Hematopoietic multipotent progenitor cell treated with erythropoietin and hydrocortisone succinate and interleukin-3 and kit ligand, for 8 days (in vitro differentiated cells): Measurements from ENCODE around the gene ARGLU1.
A peak's percentile ranks its signal among the peaks of the same experiment; 100 is the strongest.

ENCODE experiments used
- DNase-seq: peaks from one replicate; pipeline ENCODE4 v3.0.0-alpha.2; 2015

Gene ARGLU1

DNA sequence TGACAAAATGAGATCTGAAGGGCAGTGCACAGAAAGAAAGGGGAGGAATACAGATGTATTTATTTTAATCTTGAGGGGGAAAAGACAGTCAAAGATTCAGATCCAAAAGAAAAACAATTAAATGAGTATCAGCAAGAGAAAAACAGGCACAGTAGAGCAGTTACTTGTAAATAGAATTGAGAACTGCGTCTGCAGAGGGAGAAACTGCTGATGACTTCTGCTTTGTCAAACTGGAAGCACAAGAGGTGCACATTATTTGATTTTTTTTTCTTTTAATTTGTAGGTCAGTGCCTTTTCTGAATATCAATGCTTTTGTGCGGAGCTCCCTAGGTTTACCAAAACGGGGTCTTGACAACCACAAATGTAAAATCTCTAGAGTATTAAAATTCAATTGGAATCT is 69.8 kb downstream of the ARGLU1 start:
- no peak for DNase-seq

DNA sequence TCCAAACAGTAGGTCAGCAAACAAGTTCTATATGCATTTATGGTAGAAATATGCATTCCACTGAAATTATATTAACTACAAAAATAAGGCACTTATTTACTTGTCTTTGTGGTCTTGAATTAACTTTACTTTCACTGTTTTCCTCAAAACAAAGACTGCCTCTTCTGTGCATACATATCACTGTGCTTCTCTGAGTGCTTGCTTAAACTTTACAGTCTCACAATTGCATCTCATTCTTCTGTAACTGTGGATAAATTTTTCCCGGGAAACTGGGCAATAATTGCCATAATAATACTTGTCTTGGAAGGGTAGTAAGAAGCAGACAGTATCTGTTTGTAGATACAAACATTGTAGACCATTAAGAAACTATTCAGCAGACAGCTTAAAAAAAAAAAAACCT is 70.9 kb downstream of the ARGLU1 start:
- no peak for DNase-seq

DNA sequence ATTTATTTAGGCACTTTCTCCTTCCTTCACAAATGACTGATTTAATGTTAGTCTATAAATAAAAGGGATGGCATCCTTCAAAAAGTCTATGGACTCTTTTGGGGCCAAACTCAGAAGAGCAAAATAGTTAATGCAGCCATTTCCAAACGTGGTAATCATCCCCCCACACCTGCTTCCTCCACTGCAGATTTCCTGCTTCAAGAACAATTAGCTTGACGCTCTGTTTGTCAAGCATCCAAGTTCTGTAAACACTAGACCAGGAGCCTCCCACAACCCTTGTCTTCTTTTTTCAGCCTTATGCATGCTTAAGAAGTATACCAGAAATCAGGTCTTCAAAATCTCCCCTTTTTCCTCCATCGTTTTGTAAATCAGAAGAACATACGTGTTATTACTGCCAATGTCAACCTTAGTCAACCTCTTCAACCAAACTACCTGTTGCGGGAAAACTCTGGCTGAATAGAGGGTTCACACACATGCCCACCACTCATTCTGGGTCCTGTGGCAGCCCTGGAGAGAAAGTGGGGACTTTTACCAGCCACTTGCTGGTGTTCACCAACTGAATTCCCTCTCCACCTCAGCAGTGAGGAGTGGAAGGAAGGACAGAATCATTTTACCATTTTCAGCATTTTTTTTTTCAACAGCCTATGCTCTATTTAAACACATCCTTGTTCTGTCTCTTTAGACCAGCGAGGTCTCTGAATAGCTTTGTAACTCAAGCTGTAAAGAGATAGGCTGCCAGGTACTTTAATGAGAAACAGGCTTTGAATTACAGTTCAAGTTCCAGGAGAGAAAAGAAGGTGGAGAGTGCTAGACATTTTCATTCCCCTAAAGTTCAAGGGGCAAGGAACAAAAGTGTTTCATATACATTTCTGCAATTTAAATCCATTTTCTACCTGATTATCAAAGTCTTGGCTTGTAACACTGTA is 71.6 kb downstream of the ARGLU1 start:
- no peak for DNase-seq

GRCh38 chr13:106494936-106495335 is 73.0 kb downstream of the ARGLU1 start:
- DNase-seq: no peak

DNA sequence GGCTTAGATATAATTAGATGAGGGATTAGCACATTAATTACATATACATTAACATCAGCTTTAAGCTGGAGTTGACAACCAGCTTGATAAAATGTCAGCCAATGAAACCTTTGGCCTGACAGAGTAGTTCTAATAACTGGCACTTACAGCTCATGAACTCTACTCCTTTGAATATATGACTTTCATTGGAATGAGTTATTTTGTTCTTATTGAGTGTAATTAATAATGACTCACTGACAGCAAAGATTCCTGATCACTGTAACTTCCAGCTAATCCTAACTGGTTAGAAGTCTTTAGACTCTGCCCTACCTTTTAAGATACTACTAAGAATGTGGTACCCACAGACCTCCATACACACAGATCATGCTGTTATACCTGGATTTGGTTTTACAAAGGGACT is 73.4 kb downstream of the ARGLU1 start:
- no peak for DNase-seq

GRCh38 chr13:106493533-106494220 is 74.3 kb downstream of the ARGLU1 start:
- peak; percentile 59 for DNase-seq

GRCh38 chr13:106492588-106493475 is 75.1 kb downstream of the ARGLU1 start:
- no peak for DNase-seq

DNA sequence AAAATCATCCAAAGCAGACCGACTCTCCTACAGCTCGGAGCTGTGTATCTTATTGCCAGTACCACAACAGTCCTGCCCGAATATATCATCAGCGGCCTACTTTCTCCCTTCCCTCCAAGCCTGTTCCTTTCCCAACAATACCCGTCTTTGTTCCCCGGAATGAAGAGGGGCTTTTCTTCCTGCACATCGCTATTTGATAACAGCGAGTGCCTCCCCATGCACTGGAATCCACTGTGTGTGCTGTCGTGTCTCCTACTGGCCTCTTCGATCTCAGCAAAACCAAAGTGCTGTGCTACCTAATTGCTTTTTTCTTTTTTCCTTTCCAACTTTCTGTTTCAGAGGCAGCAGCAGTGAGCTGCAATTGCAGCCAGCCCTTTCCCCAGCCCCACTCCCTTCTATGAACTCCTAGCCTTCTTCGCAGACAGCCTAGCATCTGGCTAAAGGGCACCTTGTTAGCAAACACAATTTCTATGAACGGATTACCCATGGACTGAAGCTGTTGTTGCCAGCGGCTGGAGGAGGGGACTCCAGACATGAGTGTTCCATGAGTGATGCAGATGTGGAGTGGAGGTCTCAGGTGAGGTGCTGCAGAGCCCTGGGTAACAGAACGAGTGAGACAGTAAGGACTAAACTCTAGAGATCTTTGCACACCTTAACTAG is 75.9 kb downstream of the ARGLU1 start:
- DNase-seq: no peak
